Naive B cell (primary cell): ENCODE measurements around the gene SCMH1. TPM values are rescaled to one million over a fixed set of nuclear protein-coding genes. Genes with fewer than 3 reads are reported as not detected.
"Not testable (repeated sequence)": the region's sequence is repeated elsewhere in the genome, so short reads cannot be mapped to it uniquely, and the experiment has no call there.

Experiments
- ATAC-seq, 2 donors: fragments of 150-1000 bp; cut with Tn5 transposase; 2 replicates each; pipeline ENCODE4 v1.10.0; 2021; ENCODE audit warnings: low read depth in 2 of 2, mild to moderate bottlenecking in 2 of 2, moderate library complexity in 2 of 2
- DNase-seq: peaks from one replicate; pipeline ENCODE4 v3.0.0; 2022
- H3K27ac Mint-ChIP-seq, 6 donors: one replicate each; pipeline ENCODE4 v1.8.0; 2020 to 2022; ENCODE audit warnings: mild to moderate bottlenecking in 6 of 6, mixed read lengths in 6 of 6, moderate library complexity in 5 of 6, inconsistent platforms in 2 of 6
- H3K27me3 Mint-ChIP-seq, 3 donors: one replicate each; pipeline ENCODE4 v1.8.0; 2021 to 2022; ENCODE audit warnings: mixed read lengths in 3 of 3, mild to moderate bottlenecking in 1 of 3
- H3K36me3 Mint-ChIP-seq, 2 donors: one replicate each; pipeline ENCODE4 v1.8.0; 2020 to 2022; ENCODE audit warnings: mixed read lengths in 2 of 2, inconsistent platforms in 1 of 2, mild to moderate bottlenecking in 1 of 2
- H3K4me1 Mint-ChIP-seq, 3 donors: one replicate each; pipeline ENCODE4 v1.8.0; 2020 to 2022; ENCODE audit warnings: mixed read lengths in 3 of 3, inconsistent platforms in 1 of 3, mild to moderate bottlenecking in 1 of 3, moderate library complexity in 1 of 3
- H3K4me3 Mint-ChIP-seq, 8 donors: one replicate each; pipeline ENCODE4 v1.8.0; 2020 to 2022; ENCODE audit warnings: mild to moderate bottlenecking in 8 of 8, mixed read lengths in 8 of 8, moderate library complexity in 8 of 8, inconsistent platforms in 2 of 8
- H3K9me3 Mint-ChIP-seq, 7 donors: one replicate each; pipeline ENCODE4 v1.8.0; 2020 to 2022; ENCODE audit warnings: mixed read lengths in 7 of 7, mild to moderate bottlenecking in 5 of 7, inconsistent platforms in 2 of 7, moderate library complexity in 1 of 7
- polyA plus RNA-seq, 6 donors: library from polyadenylated mRNA; unstranded; fragments of 300-500 nt; fragmentation: Illumina TruSeq; gene quantifications; one replicate each; pipeline ENCODE4 v1.2.3, GENCODE V29; 2021; ENCODE audit warnings: low read depth in 6 of 6

SCMH1 gene
- polyA plus RNA-seq, 6 donors from 2014 or later, result 2.1 to 16.9 (median 6.2) TPM

DNA sequence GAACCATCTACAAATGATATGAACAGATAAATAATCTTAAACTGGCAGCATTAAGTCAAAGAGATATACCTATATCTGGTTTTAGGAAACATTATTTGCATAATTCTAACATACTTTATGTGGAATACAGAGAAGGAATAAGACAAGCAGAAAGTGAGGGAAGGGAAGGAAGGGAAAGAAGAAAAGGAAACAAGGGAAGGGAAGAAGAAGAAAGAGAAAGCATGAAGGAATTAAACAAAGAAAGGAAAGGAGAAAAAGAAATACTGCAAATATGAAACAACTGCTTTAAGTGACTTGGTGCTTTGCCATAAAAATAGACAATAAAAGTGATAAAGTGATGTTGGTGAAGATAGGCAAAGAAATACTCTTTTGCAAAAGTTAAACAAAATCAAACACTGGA lies 20.1 kb downstream of the SCMH1 start:
- H3K4me1 Mint-ChIP-seq, result peaks cover 4 to 22% (median 10%) of the 10 kb centered on the region in 3 donors
- H3K27ac Mint-ChIP-seq, result peak overlapping the region in 1 of 6 donors; percentile 0
- peaks cover 0 to 29% (median 22%) of the 10 kb centered on the region in 7 donors for H3K9me3 Mint-ChIP-seq
- no peak overlapping the region for H3K4me3 Mint-ChIP-seq
- peaks cover 13 to 22% of the 10 kb centered on the region in 2 donors for H3K36me3 Mint-ChIP-seq
- H3K27me3 Mint-ChIP-seq, result no peaks in the 10 kb centered on the region
- DNase-seq (no peak), ATAC-seq (no peak)

- peaks cover 14 to 33% (median 28%) of the 10 kb centered on the region in 3 donors for H3K4me1 Mint-ChIP-seq
- H3K9me3 Mint-ChIP-seq, result peaks cover 0 to 39% (median 25%) of the 10 kb centered on the region in 7 donors
- H3K27me3 Mint-ChIP-seq, result no peaks in the 10 kb centered on the region
- H3K36me3 Mint-ChIP-seq, result peaks cover 21 to 31% of the 10 kb centered on the region in 2 donors
- no peak overlapping the region for H3K27ac Mint-ChIP-seq
- DNase-seq, result no peak
- no peak overlapping the region for H3K4me3 Mint-ChIP-seq
- ATAC-seq, result no peak
These were observed 24.0 kb downstream of the SCMH1 start for GRCh38 chr1:41218152-41218551.

DNA sequence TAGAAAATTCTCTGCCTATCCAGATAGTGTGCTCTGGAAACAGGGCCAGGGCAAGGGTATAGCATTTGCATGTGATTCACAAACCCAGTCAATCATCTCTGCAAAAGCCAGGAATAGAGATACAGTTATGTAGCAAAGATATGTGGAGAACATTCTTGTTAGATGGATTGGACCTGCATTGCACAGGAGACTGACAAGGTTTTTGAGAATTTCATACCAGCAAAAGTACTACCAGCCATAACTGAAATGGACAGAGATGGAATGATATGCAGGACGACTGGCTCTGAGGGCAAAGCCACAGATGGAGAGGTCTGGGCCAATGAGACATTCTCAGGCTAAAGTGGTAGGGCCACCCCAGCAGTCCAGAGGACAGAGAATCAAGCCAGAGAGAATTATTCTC lies 24.7 kb downstream of the SCMH1 start:
- no peaks in the 10 kb centered on the region for H3K27me3 Mint-ChIP-seq
- H3K4me1 Mint-ChIP-seq, result peaks cover 14 to 27% (median 24%) of the 10 kb centered on the region in 3 donors
- ATAC-seq (no peak), DNase-seq (no peak)
- H3K4me3 Mint-ChIP-seq, result peak overlapping the region in 1 of 8 donors; percentile 25
- H3K9me3 Mint-ChIP-seq, result peaks cover 0 to 39% (median 25%) of the 10 kb centered on the region in 7 donors
- H3K36me3 Mint-ChIP-seq, result peaks cover 21 to 31% of the 10 kb centered on the region in 2 donors
- H3K27ac Mint-ChIP-seq, result no peak overlapping the region

DNA sequence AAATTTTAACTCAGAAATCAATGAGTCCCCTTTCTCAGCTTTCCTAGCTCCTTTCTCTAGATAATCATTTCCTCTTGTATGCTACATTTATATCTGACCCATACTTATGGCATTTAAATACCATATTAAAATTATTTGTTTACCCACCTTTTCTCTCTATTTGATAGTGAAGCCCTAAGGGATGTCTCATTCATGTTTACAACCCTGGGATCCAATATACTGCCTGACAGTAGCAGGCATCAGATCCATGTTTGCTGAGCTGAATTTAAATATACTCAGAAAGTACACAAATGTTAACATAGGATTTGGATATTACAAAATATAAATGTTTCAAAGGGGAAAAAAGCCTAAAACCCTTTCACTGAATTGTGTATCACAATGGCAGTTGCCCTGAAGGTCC lies 26.5 kb downstream of the SCMH1 start:
- no peak for DNase-seq
- Mint-ChIP-seq H3K27ac (peak overlapping the region in 2 of 6 donors; percentile 3 to 44), H3K36me3 (peaks cover 27 to 31% of the 10 kb centered on the region in 2 donors), H3K9me3 (peaks cover 0 to 46% (median 25%) of the 10 kb centered on the region in 7 donors), H3K4me3 (no peak overlapping the region), H3K4me1 (peaks cover 22 to 35% (median 23%) of the 10 kb centered on the region in 3 donors), H3K27me3 (no peaks in the 10 kb centered on the region)
- no peak for ATAC-seq

DNA sequence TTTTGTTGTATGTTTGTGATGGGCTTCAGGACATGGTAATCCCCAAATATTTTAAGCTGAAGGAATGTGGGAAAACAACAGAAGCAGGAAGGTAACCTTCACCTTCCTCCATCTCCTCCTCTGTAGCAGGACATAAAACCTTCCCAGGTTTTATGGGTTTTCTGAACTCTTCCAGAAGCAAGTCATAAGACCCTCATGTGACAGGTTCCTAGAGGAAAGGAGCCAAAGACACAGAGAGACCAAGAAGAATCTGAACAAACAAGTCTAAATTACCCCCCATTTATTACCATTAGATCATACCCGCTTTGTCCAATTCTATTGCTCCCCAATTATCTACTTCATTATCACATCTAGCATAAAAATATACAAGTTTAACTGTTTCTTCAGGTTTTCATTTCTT lies 28.8 kb downstream of the SCMH1 start:
- Mint-ChIP-seq H3K4me3 (no peak overlapping the region), H3K27me3 (no peaks in the 10 kb centered on the region), H3K4me1 (peaks cover 29 to 56% (median 41%) of the 10 kb centered on the region in 3 donors), H3K27ac (no peak overlapping the region), H3K9me3 (peaks cover 0 to 32% (median 13%) of the 10 kb centered on the region in 7 donors), H3K36me3 (peaks cover 22 to 27% of the 10 kb centered on the region in 2 donors)
- ATAC-seq, result no peak
- no peak for DNase-seq

DNA sequence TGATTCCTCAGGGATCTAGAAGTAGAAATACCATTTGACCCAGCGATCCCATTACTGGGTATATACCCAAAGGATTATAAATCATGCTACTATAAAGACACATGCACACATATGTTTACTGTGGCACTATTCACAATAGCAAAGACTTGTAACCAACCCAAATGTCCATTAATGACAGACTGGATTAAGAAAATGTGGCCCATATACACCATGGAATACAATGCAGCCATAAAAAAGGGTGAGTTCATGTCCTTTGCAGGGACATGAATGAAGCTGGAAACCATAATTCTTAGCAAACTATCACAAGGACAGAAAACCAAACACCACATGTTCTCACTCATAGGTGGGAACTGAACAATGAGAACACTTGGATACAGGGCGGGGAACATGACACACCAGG lies 30.5 kb downstream of the SCMH1 start:
- H3K4me1 Mint-ChIP-seq, result peaks cover 29 to 51% (median 33%) of the 10 kb centered on the region in 3 donors
- not testable (repeated sequence) for ATAC-seq, H3K4me3 Mint-ChIP-seq, H3K27me3 Mint-ChIP-seq, DNase-seq
- H3K36me3 Mint-ChIP-seq, result peaks cover 10 to 11% of the 10 kb centered on the region in 2 donors
- peaks cover 0 to 19% (median 5%) of the 10 kb centered on the region in 7 donors for H3K9me3 Mint-ChIP-seq
- peak overlapping the region in 1 of 6 donors; percentile 67 for H3K27ac Mint-ChIP-seq

GRCh38 chr1:41207053-41207452 lies 35.1 kb downstream of the SCMH1 start:
- Mint-ChIP-seq H3K4me1 (peaks cover 28 to 46% (median 34%) of the 10 kb centered on the region in 3 donors), H3K36me3 (peaks cover 24% of the 10 kb centered on the region in 2 donors), H3K9me3 (peaks cover 6 to 28% (median 13%) of the 10 kb centered on the region in 7 donors)
- ATAC-seq, H3K4me3 Mint-ChIP-seq, H3K27ac Mint-ChIP-seq, DNase-seq, H3K27me3 Mint-ChIP-seq: not testable (repeated sequence)

- Mint-ChIP-seq H3K4me1 (peaks cover 18 to 29% (median 24%) of the 10 kb centered on the region in 3 donors), H3K27me3 (no peaks in the 10 kb centered on the region), H3K36me3 (peaks cover 10 to 13% of the 10 kb centered on the region in 2 donors), H3K4me3 (no peak overlapping the region), H3K9me3 (peaks cover 4 to 14% (median 8%) of the 10 kb centered on the region in 7 donors), H3K27ac (no peak overlapping the region)
- DNase-seq, result no peak
- no peak for ATAC-seq
These were observed 41.4 kb downstream of the SCMH1 start for GRCh38 chr1:41200728-41201127.

GRCh38 chr1:41199375-41199774 lies 42.7 kb downstream of the SCMH1 start:
- H3K9me3 Mint-ChIP-seq, result peaks cover 1 to 10% (median 7%) of the 10 kb centered on the region in 7 donors
- no peaks in the 10 kb centered on the region for H3K27me3 Mint-ChIP-seq
- DNase-seq (no peak), ATAC-seq (no peak)
- no peak overlapping the region for H3K27ac Mint-ChIP-seq
- no peak overlapping the region for H3K4me3 Mint-ChIP-seq
- peaks cover 6 to 10% of the 10 kb centered on the region in 2 donors for H3K36me3 Mint-ChIP-seq
- H3K4me1 Mint-ChIP-seq, result peaks cover 18 to 27% (median 24%) of the 10 kb centered on the region in 3 donors

- Mint-ChIP-seq H3K4me3 (no peak overlapping the region), H3K27ac (no peak overlapping the region), H3K4me1 (peaks cover 7 to 20% (median 13%) of the 10 kb centered on the region in 3 donors), H3K27me3 (no peaks in the 10 kb centered on the region), H3K9me3 (peaks cover 0 to 1% (median 0%) of the 10 kb centered on the region in 7 donors), H3K36me3 (no peaks in the 10 kb centered on the region)
- no peak for ATAC-seq
- no peak for DNase-seq
These were observed 49.5 kb downstream of the SCMH1 start for GRCh38 chr1:41192456-41193178.

- no peak for ATAC-seq
These were observed 57.7 kb downstream of the SCMH1 start for GRCh38 chr1:41184446-41184845.

GRCh38 chr1:41178230-41178629 lies 63.9 kb downstream of the SCMH1 start:
- H3K27me3 Mint-ChIP-seq, H3K36me3 Mint-ChIP-seq, H3K27ac Mint-ChIP-seq, DNase-seq, H3K4me3 Mint-ChIP-seq, ATAC-seq: not testable (repeated sequence)
- Mint-ChIP-seq H3K4me1 (peaks cover 17 to 21% (median 19%) of the 10 kb centered on the region in 3 donors), H3K9me3 (peaks cover 0 to 14% (median 5%) of the 10 kb centered on the region in 7 donors)

More at GRCh38 chr1:41184446-41184845, 57.7 kb downstream of the SCMH1 start:
- H3K9me3 Mint-ChIP-seq, result peaks cover 0 to 6% (median 0%) of the 10 kb centered on the region in 7 donors
- H3K27ac Mint-ChIP-seq, result no peak overlapping the region
- H3K4me3 Mint-ChIP-seq, result no peak overlapping the region
- no peaks in the 10 kb centered on the region for H3K27me3 Mint-ChIP-seq
- DNase-seq, result no peak
- H3K36me3 Mint-ChIP-seq, result peaks cover 0 to 8% of the 10 kb centered on the region in 2 donors
- H3K4me1 Mint-ChIP-seq, result peaks cover 22 to 28% (median 27%) of the 10 kb centered on the region in 3 donors

- Mint-ChIP-seq H3K27ac (no peak overlapping the region), H3K9me3 (peaks cover 0 to 13% (median 7%) of the 10 kb centered on the region in 7 donors), H3K36me3 (peaks cover 0 to 5% of the 10 kb centered on the region in 2 donors), H3K4me1 (peaks cover 34 to 44% (median 38%) of the 10 kb centered on the region in 3 donors), H3K4me3 (no peak overlapping the region), H3K27me3 (no peaks in the 10 kb centered on the region)
- DNase-seq, result no peak
- ATAC-seq, result no peak
These were observed 66.6 kb downstream of the SCMH1 start for GRCh38 chr1:41175546-41175945.

GRCh38 chr1:41174170-41174569 lies 67.9 kb downstream of the SCMH1 start:
- DNase-seq (no peak), ATAC-seq (no peak)
- peaks cover 36 to 46% (median 42%) of the 10 kb centered on the region in 3 donors for H3K4me1 Mint-ChIP-seq
- peaks cover 0 to 8% of the 10 kb centered on the region in 2 donors for H3K36me3 Mint-ChIP-seq
- no peak overlapping the region for H3K27ac Mint-ChIP-seq
- no peaks in the 10 kb centered on the region for H3K27me3 Mint-ChIP-seq
- no peak overlapping the region for H3K4me3 Mint-ChIP-seq
- H3K9me3 Mint-ChIP-seq, result peaks cover 0 to 14% (median 7%) of the 10 kb centered on the region in 7 donors
